Measurements from ENCODE around the gene WDR36. TPM values are rescaled to one million over a fixed set of nuclear protein-coding genes. Genes with fewer than 3 reads are reported as not detected.

Gene WDR36
- total and polyA plus RNA-seq, 8 donors = 4.0 to 50.7 (median 7.0) TPM

- H3K27me3 ChIP-seq = no peaks in the 10 kb centered on the region
- WGBS, 5 donors = 79 to 95% (median 86%) methylated on average over 1 of the region's 1 CpG
- TF ChIP-seq POLR2AphosphoS5 (IDR thresholded peaks at IDR 0.05) = no peak
- H3K36me3 ChIP-seq = no peaks in the 10 kb centered on the region
- no peak for DNase-seq
- no peak overlapping the region for H3K27ac ChIP-seq
- no peaks in the 10 kb centered on the region for H3K9me3 ChIP-seq
- H3K4me1 ChIP-seq = peaks cover 0 to 5% (median 1%) of the 10 kb centered on the region in 4 donors
- intact Hi-C loops (cut with DNase I; ENCODE audit: low total_unique reads) = no loop called here
- H3K4me3 ChIP-seq = no peak overlapping the region
These were observed 12.3 kb upstream of the WDR36 start for GRCh38 chr5:111079846-111080245.

- no peaks in the 10 kb centered on the region for H3K27me3 ChIP-seq
- 60 to 70% (median 67%) methylated on average over 7 of the region's 7 CpGs for WGBS, 5 donors
These were observed 8.8 kb upstream of the WDR36 start for GRCh38 chr5:111083323-111083722.

GRCh38 chr5:111095982-111096381 is 3.8 kb downstream of the WDR36 start:
- Histone ChIP-seq H3K9me3 (no peaks in the 10 kb centered on the region), H3K27me3 (no peaks in the 10 kb centered on the region), H3K36me3 (peaks cover 5 to 59% (median 50%) of the 10 kb centered on the region in 4 donors), H3K4me3 (no peak overlapping the region), H3K27ac (no peak overlapping the region), H3K4me1 (peaks cover 13 to 33% (median 27%) of the 10 kb centered on the region in 4 donors)
- intact Hi-C loops (cut with DNase I; ENCODE audit: low total_unique reads) = loop anchor here (10.0 kb wide), 1 partner anchor 341 kb away; no protein-coding TSS in a partner anchor
- WGBS, 5 donors = 80 to 91% (median 90%) methylated on average over 1 of the region's 1 CpG
- DNase-seq = no peak
- no peak for TF ChIP-seq POLR2AphosphoS5 (IDR thresholded peaks at IDR 0.05)
- TF ChIP-seq CTCF (IDR thresholded peaks at IDR 0.05) = no peak
- no peak for TF ChIP-seq POLR2A (IDR thresholded peaks at IDR 0.05)
- no peak for TF ChIP-seq EP300 (IDR thresholded peaks at IDR 0.05)

More at GRCh38 chr5:111083323-111083722, 8.8 kb upstream of the WDR36 start:
- H3K36me3 ChIP-seq = no peaks in the 10 kb centered on the region
- intact Hi-C loops (cut with DNase I; ENCODE audit: low total_unique reads) = no loop called here
- TF ChIP-seq POLR2A (IDR thresholded peaks at IDR 0.05) = no peak
- no peak for TF ChIP-seq POLR2AphosphoS5 (IDR thresholded peaks at IDR 0.05)
- TF ChIP-seq CTCF (IDR thresholded peaks at IDR 0.05) = no peak
- no peak for TF ChIP-seq EP300 (IDR thresholded peaks at IDR 0.05)
- no peak overlapping the region for H3K27ac ChIP-seq
- H3K4me1 ChIP-seq = no peaks in the 10 kb centered on the region
- no peaks in the 10 kb centered on the region for H3K9me3 ChIP-seq
- no peak for DNase-seq
- no peak overlapping the region for H3K4me3 ChIP-seq

GRCh38 chr5:111099058-111099778 is 7.1 kb downstream of the WDR36 start:
- no peak for TF ChIP-seq CTCF (IDR thresholded peaks at IDR 0.05)
- TF ChIP-seq EP300 (IDR thresholded peaks at IDR 0.05) = no peak
- TF ChIP-seq POLR2A (IDR thresholded peaks at IDR 0.05) = no peak
- TF ChIP-seq POLR2AphosphoS5 (IDR thresholded peaks at IDR 0.05) = no peak
- WGBS, 5 donors = 0 to 79% (median 52%) methylated on average over 1 of the region's 1 CpG
- Histone ChIP-seq H3K27ac (no peak overlapping the region), H3K4me3 (no peak overlapping the region), H3K9me3 (no peaks in the 10 kb centered on the region), H3K4me1 (peaks cover under 1 to 11% (median 5%) of the 10 kb centered on the region in 4 donors), H3K36me3 (peaks cover 19 to 91% (median 82%) of the 10 kb centered on the region in 4 donors), H3K27me3 (no peaks in the 10 kb centered on the region)
- no peak for DNase-seq
- intact Hi-C loops (cut with DNase I; ENCODE audit: low total_unique reads) = loop anchor here (10.0 kb wide), 1 partner anchor 344 kb away; no protein-coding TSS in a partner anchor

Data from stomach (tissue), 9 donors.